HCT116 (cell line): ENCODE measurements around the gene TEAD3. TPM values are rescaled to one million over a fixed set of nuclear protein-coding genes. Genes with fewer than 3 reads are reported as not detected.

Experiments
- ATAC-seq: fragments of 200-7000 bp; cut with Tn5 transposase; 2 replicates; pipeline ENCODE4 v1.9.1; 2020; ENCODE audit warnings: mild to moderate bottlenecking, moderate library complexity
- BruUV-seq: library from RNA; stranded (reverse); fragments of 400-500 nt; replicated peaks from 2 replicates; lab custom pipeline; 2021; lab: Mats Ljungman, UMichigan
- CTCF ChIA-PET: fragments of 300-600 bp; sonication (Branson Sonifier 250); formaldehyde crosslinking; loops from one replicate; lab custom pipeline; 2021; ENCODE audit warnings: antibody characterized with exemption; lab: Charles Lee
- POLR2A ChIA-PET: fragments of 300-600, 350-600 bp; sonication (Branson Sonifier 250); formaldehyde crosslinking; loops from one replicate; lab custom pipeline; 2021; ENCODE audit warnings: antibody characterized with exemption; lab: Charles Lee
- RAD21 ChIA-PET, 2 experiments: fragments of 300-600 bp; sonication (Branson Sonifier 250); formaldehyde crosslinking; loops; one replicate each; lab custom pipeline; 2023; ENCODE audit warnings: low total read pairs in 2 of 2; ENCODE audit not compliant: uncharacterized antibody in 2 of 2, unreplicated experiment in 2 of 2, low non-redundant PET in 1 of 2; lab: Charles Lee
- DNase-seq: peaks from one replicate; pipeline ENCODE4 v3.0.0-alpha.2; 2010; ENCODE audit warnings: low read depth, low spot score
- H2AFZ ChIP-seq: fragments of 200-600 bp; shearing (Covaris generic), sonication (generic); 2 replicates; pipeline ENCODE4 v1.6.1; 2017; ENCODE audit warnings: low read depth, mixed run types, mixed read lengths, antibody characterized with exemption, low read length; ENCODE audit not compliant: poor library complexity, severe bottlenecking
- H3K27ac ChIP-seq: 2 replicates; pipeline ENCODE4 v1.5.1; 2012; ENCODE audit warnings: low read depth, low read length
- H3K27me3 ChIP-seq: fragments of 200-600 bp; sonication (generic); 2 replicates; pipeline ENCODE4 v1.6.1; 2016; ENCODE audit warnings: mixed run types, low read length, mixed read lengths; ENCODE audit not compliant: insufficient read depth
- H3K36me3 ChIP-seq, 2 experiments: fragments of 200-500 bp in 1 of 2; fragments of 200-600 bp in 1 of 2; sonication (Bioruptor generic) in 1 of 2; sonication (generic) in 1 of 2; 2 replicates each; pipeline versions ENCODE4 v1.5.1 to v1.6.1; 2014 to 2016; ENCODE audit warnings: low read length in 2 of 2, inconsistent platforms in 1 of 2, mixed read lengths in 1 of 2, mixed run types in 1 of 2; ENCODE audit not compliant: insufficient read depth in 2 of 2, control insufficient read depth in 1 of 2
- H3K4me1 ChIP-seq, 2 experiments: fragments of 200-600 bp in 1 of 2; sonication (generic) in 1 of 2; 2 replicates each; pipeline versions ENCODE4 v1.5.1 to v1.6.1; 2012 to 2017; ENCODE audit warnings: low read length in 2 of 2, inconsistent platforms in 1 of 2, mild to moderate bottlenecking in 1 of 2, mixed read lengths in 1 of 2, mixed run types in 1 of 2, moderate library complexity in 1 of 2; ENCODE audit not compliant: insufficient read depth in 2 of 2, control insufficient read depth in 1 of 2
- H3K4me2 ChIP-seq: fragments of 200-600 bp; sonication (generic); 2 replicates; pipeline ENCODE4 v1.6.1; 2017; ENCODE audit warnings: mixed run types, low read length, mixed read lengths
- H3K4me3 ChIP-seq, 2 experiments: fragments of 200-600 bp in 1 of 2; sonication (generic) in 1 of 2; replicated peaks in 1 of 2; 2 replicates each; pipeline ENCODE4 v1.5.1; 2011 to 2016; ENCODE audit warnings: low read length in 2 of 2, control low read depth in 1 of 2, low read depth in 1 of 2, mild to moderate bottlenecking in 1 of 2, mixed read lengths in 1 of 2, mixed run types in 1 of 2
- H3K79me2 ChIP-seq: fragments of 200-600 bp; sonication (generic); 2 replicates; pipeline ENCODE4 v1.6.1; 2017; ENCODE audit warnings: mild to moderate bottlenecking, mixed run types, low read length, moderate library complexity, mixed read lengths; ENCODE audit not compliant: insufficient read depth
- H3K9ac ChIP-seq: fragments of 200-600 bp; sonication (generic); 2 replicates; pipeline ENCODE4 v1.6.1; 2016; ENCODE audit warnings: low read length, mixed read lengths
- H3K9me2 ChIP-seq: fragments of 200-600 bp; sonication (generic), shearing (Covaris generic); 2 replicates; pipeline ENCODE4 v1.6.1; 2017; ENCODE audit warnings: mixed run types, mild to moderate bottlenecking, moderate library complexity; ENCODE audit not compliant: insufficient read depth
- H3K9me3 ChIP-seq, 2 experiments: fragments of 200-500 bp in 1 of 2; fragments of 200-600 bp in 1 of 2; sonication (Bioruptor generic) in 1 of 2; sonication (generic) in 1 of 2; 2 replicates each; pipeline ENCODE4 v1.6.1; 2014 to 2017; ENCODE audit warnings: low read length in 2 of 2, mixed read lengths in 2 of 2, inconsistent platforms in 1 of 2, low read depth in 1 of 2, mild to moderate bottlenecking in 1 of 2, mixed run types in 1 of 2, moderate library complexity in 1 of 2; ENCODE audit not compliant: control insufficient read depth in 1 of 2, insufficient read depth in 1 of 2
- H4K20me1 ChIP-seq: fragments of 200-600 bp; sonication (generic), shearing (Covaris generic); 2 replicates; pipeline ENCODE4 v1.6.1; 2017; ENCODE audit warnings: mixed run types, mild to moderate bottlenecking, moderate library complexity; ENCODE audit not compliant: insufficient read depth
- CBX3 ChIP-seq: IDR thresholded peaks from 2 replicates; pipeline ENCODE4 v1.6.1; 2012; ENCODE audit warnings: low read depth
- CTCF ChIP-seq, 3 experiments: fragments of 200-600 bp in 1 of 3; sonication (generic) in 1 of 3; IDR thresholded peaks in 2 of 3; conservative IDR thresholded peaks in 1 of 3; 2 replicates each; pipeline ENCODE4 v1.5.1; 2012 to 2017; ENCODE audit warnings: low read depth in 2 of 3, low read length in 2 of 3, antibody characterized with exemption in 1 of 3, borderline replicate concordance in 1 of 3, control low read depth in 1 of 3, mild to moderate bottlenecking in 1 of 3, mixed read lengths in 1 of 3, mixed run types in 1 of 3, moderate library complexity in 1 of 3; ENCODE audit not compliant: insufficient read depth in 1 of 3
- ELF1 ChIP-seq: IDR thresholded peaks from 2 replicates; pipeline ENCODE4 v1.6.1; 2012; ENCODE audit warnings: low read depth, borderline replicate concordance
- EZH2 ChIP-seq: fragments of 200-600 bp; sonication (generic); IDR thresholded peaks from 2 replicates; pipeline ENCODE4 v1.6.1; 2017; ENCODE audit warnings: antibody characterized with exemption, mixed run types
- EZH2phosphoT487 ChIP-seq: fragments of 200-600 bp; IDR thresholded peaks from 2 replicates; pipeline ENCODE4 v1.6.1; 2018; ENCODE audit warnings: antibody characterized with exemption, borderline replicate concordance
- FOSL1 ChIP-seq: IDR thresholded peaks from 2 replicates; pipeline ENCODE4 v1.6.1; 2012; ENCODE audit warnings: low read depth
- JUND ChIP-seq: IDR thresholded peaks from 2 replicates; pipeline ENCODE4 v1.6.1; 2012
- MAX ChIP-seq: IDR thresholded peaks from 2 replicates; pipeline ENCODE4 v1.6.1; 2012
- POLR2AphosphoS5 ChIP-seq: IDR thresholded peaks from 2 replicates; pipeline ENCODE4 v1.6.1; 2011; ENCODE audit warnings: mild to moderate bottlenecking, low read depth, low read length, moderate library complexity
- RAD21 ChIP-seq: IDR thresholded peaks from 2 replicates; pipeline ENCODE4 v1.6.1; 2012; ENCODE audit warnings: low read depth, mild to moderate bottlenecking
- SIN3A ChIP-seq: IDR thresholded peaks from 2 replicates; pipeline ENCODE4 v1.6.1; 2012; ENCODE audit warnings: low read depth
- SP1 ChIP-seq: IDR thresholded peaks from 2 replicates; pipeline ENCODE4 v1.6.1; 2012; ENCODE audit warnings: low read depth
- SRF ChIP-seq: IDR thresholded peaks from 2 replicates; pipeline ENCODE4 v1.6.1; 2012; ENCODE audit warnings: low read depth
- YY1 ChIP-seq: IDR thresholded peaks from 2 replicates; pipeline ENCODE4 v1.6.1; 2011; ENCODE audit warnings: low read length, low read depth, moderate library complexity, mild to moderate bottlenecking; ENCODE audit not compliant: insufficient replicate concordance; ENCODE audit errors: extremely low read depth
- ZBTB33 ChIP-seq: IDR thresholded peaks from 2 replicates; pipeline ENCODE4 v1.6.1; 2011; ENCODE audit warnings: mild to moderate bottlenecking, low read length, moderate library complexity; ENCODE audit not compliant: insufficient replicate concordance; ENCODE audit errors: extremely low read depth
- intact Hi-C: fragments of 100-400 bp; cut with micrococcal nuclease; formaldehyde crosslinking; loops from 2 replicates; pipeline ENCODE4 v1.10.0; 2022
- total RNA-seq: library from RNA; stranded (reverse); gene quantifications from one replicate; pipeline ENCODE4 v1.2.1, GENCODE V29; 2021; ENCODE audit not compliant: unreplicated experiment
- TF ChIP-seq, protein P1 (sequence below): IDR thresholded peaks from 2 replicates; pipeline ENCODE4 v1.6.1; 2012; ENCODE audit warnings: low read depth
- TF ChIP-seq, protein P2 (sequence below): IDR thresholded peaks from 2 replicates; pipeline ENCODE4 v1.6.1; 2012

The TEAD3 gene
- total RNA-seq, 1 experiment from 2014 or later = 21.8 TPM

DNA sequence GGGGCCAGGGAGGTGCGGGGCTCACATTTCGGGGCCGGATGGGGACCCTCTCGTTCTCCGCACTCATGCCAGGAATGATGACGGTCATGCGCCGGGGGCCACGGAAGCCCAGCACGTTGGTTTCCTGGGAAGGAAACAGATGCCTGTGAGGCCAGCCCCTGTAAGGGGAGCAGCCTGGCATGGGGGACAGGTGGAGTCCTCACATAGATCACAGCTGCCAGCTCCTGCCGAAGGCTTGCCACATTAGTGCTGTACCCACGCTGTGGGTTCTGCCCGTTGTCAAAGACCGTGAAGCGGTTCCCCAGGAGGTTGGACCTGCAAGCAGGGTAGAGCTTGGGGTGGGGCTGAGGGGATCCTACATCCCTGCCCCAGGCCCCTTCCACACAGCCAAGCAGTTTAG lies 6.7 kb upstream of the TEAD3 start:
- Histone ChIP-seq H3K27ac (no peak overlapping the region), H3K9me2 (no peaks in the 10 kb centered on the region), H3K36me3 (no peaks in the 10 kb centered on the region), H4K20me1 (no peaks in the 10 kb centered on the region), H3K4me1 (peaks cover 4 to 12% of the 10 kb centered on the region in 2 experiments; a peak in 3 of 4 replicates), H3K9ac (no peak overlapping the region), H3K79me2 (no peaks in the 10 kb centered on the region), H3K27me3 (no peaks in the 10 kb centered on the region), H3K4me3 (no peak overlapping the region), H2AFZ (no peak overlapping the region), H3K9me3 (no peaks in the 10 kb centered on the region), H3K4me2 (no peak overlapping the region)
- TF ChIP-seq MAX = no peak
- TF ChIP-seq, protein P1, sequence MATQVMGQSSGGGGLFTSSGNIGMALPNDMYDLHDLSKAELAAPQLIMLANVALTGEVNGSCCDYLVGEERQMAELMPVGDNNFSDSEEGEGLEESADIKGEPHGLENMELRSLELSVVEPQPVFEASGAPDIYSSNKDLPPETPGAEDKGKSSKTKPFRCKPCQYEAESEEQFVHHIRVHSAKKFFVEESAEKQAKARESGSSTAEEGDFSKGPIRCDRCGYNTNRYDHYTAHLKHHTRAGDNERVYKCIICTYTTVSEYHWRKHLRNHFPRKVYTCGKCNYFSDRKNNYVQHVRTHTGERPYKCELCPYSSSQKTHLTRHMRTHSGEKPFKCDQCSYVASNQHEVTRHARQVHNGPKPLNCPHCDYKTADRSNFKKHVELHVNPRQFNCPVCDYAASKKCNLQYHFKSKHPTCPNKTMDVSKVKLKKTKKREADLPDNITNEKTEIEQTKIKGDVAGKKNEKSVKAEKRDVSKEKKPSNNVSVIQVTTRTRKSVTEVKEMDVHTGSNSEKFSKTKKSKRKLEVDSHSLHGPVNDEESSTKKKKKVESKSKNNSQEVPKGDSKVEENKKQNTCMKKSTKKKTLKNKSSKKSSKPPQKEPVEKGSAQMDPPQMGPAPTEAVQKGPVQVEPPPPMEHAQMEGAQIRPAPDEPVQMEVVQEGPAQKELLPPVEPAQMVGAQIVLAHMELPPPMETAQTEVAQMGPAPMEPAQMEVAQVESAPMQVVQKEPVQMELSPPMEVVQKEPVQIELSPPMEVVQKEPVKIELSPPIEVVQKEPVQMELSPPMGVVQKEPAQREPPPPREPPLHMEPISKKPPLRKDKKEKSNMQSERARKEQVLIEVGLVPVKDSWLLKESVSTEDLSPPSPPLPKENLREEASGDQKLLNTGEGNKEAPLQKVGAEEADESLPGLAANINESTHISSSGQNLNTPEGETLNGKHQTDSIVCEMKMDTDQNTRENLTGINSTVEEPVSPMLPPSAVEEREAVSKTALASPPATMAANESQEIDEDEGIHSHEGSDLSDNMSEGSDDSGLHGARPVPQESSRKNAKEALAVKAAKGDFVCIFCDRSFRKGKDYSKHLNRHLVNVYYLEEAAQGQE = no peak
- TF ChIP-seq YY1 = no peak
- TF ChIP-seq, protein P2, sequence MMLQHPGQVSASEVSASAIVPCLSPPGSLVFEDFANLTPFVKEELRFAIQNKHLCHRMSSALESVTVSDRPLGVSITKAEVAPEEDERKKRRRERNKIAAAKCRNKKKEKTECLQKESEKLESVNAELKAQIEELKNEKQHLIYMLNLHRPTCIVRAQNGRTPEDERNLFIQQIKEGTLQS = no peak
- no peak for TF ChIP-seq ELF1
- TF ChIP-seq SP1 = no peak
- no peak for TF ChIP-seq SIN3A
- TF ChIP-seq SRF = no peak
- no peak for TF ChIP-seq EZH2phosphoT487
- TF ChIP-seq ZBTB33 = no peak
- no peak for TF ChIP-seq EZH2
- no peak for TF ChIP-seq POLR2AphosphoS5
- no peak for TF ChIP-seq RAD21
- TF ChIP-seq JUND = no peak
- TF ChIP-seq CBX3 = no peak
- no peak for TF ChIP-seq CTCF (IDR thresholded peaks at IDR 0.05 in 2 of 3, conservative IDR thresholded peaks at IDR 0.05 in 1 of 3; ENCODE audit: borderline replicate concordance in 1 of 3, insufficient read depth in 1 of 3, low read depth in 2 of 3, low read length in 2 of 3)
- no peak for TF ChIP-seq FOSL1
- ChIA-PET POLR2A (interaction anchor here (0.6 kb wide), 1 partner anchor 162 kb away, joined by 3 read pairs; no protein-coding TSS in a partner anchor), CTCF (no interaction called here), RAD21 (no interaction called here)
- no peak for DNase-seq
- ATAC-seq = no peak
- no TSS peak for BruUV-seq
- intact Hi-C loops = no loop called here
